ENCODE results near the gene FCHSD1. TPM values are rescaled to one million over a fixed set of nuclear protein-coding genes. Genes with fewer than 3 reads are reported as not detected.

The FCHSD1 gene
- total RNA-seq, 1 experiment from 2014 or later, result 22.7 TPM

DNA sequence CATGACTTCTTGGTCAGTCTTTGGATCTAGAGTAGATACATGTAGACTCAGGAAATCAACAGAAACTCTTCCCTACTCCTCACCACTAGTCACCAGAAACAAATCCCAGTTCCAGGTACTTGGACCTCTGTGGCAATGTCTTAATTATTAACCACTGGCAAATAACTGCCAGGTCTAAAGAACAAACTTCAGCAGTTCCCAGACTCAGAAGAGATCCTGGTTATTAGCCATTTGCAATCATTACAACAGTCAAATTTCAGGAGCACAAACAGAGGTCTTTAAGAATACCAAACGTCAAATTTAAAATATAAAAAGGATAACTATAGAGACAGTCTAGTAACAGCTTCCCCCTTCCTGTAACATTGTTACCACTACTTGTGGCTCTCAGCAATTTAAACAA is 42.7 kb downstream of the FCHSD1 start:
- BruUV-seq (replicated peaks), result no TSS peak
- Histone ChIP-seq H3K27me3 (ENCODE audit: low read length) (no peaks in the 10 kb centered on the region), H3K4me1 (ENCODE audit: insufficient read depth, low read length) (peaks cover 21% of the 10 kb centered on the region), H3F3A (ENCODE audit: low read length, unreplicated experiment) (no peaks in the 10 kb centered on the region), H3K79me2 (ENCODE audit: low read length) (peaks cover 99% of the 10 kb centered on the region), H3K27ac (ENCODE audit: low read length) (no peak overlapping the region), H2AFZ (ENCODE audit: low read length) (no peak overlapping the region), H4K20me1 (ENCODE audit: low read length) (peaks cover 20% of the 10 kb centered on the region; the same call in 1 of the 2 replicates), H3K9me2 (replicated peaks; ENCODE audit: low read length) (no peaks in the 10 kb centered on the region), H3K9me3 (ENCODE audit: low read length) (no peaks in the 10 kb centered on the region), H3K9ac (ENCODE audit: low read length) (no peak overlapping the region), H3K4me2 (ENCODE audit: low read length) (no peak overlapping the region), H3K36me3 (ENCODE audit: low read depth, low read length) (no peaks in the 10 kb centered on the region; the same call in 1 of the 2 replicates), H3K4me3 (ENCODE audit: low read length) (no peak overlapping the region)
- ChIA-PET CTCF (interaction anchor here (1.1 kb wide), 1 partner anchor 17 kb away, joined by 3 read pairs; no protein-coding TSS in a partner anchor), POLR2A (ENCODE audit: unreplicated experiment) (interaction anchor here (0.7 kb wide), 2 partner anchors 15 to 24 kb away, joined by 4 to 16 read pairs; no protein-coding TSS in a partner anchor)
- DNase-seq, result no peak
- TF ChIP-seq, protein P1, sequence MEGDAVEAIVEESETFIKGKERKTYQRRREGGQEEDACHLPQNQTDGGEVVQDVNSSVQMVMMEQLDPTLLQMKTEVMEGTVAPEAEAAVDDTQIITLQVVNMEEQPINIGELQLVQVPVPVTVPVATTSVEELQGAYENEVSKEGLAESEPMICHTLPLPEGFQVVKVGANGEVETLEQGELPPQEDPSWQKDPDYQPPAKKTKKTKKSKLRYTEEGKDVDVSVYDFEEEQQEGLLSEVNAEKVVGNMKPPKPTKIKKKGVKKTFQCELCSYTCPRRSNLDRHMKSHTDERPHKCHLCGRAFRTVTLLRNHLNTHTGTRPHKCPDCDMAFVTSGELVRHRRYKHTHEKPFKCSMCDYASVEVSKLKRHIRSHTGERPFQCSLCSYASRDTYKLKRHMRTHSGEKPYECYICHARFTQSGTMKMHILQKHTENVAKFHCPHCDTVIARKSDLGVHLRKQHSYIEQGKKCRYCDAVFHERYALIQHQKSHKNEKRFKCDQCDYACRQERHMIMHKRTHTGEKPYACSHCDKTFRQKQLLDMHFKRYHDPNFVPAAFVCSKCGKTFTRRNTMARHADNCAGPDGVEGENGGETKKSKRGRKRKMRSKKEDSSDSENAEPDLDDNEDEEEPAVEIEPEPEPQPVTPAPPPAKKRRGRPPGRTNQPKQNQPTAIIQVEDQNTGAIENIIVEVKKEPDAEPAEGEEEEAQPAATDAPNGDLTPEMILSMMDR (conservative IDR thresholded peaks at IDR 0.05; ENCODE audit: low read depth, low read length), result no peak
- TF ChIP-seq EZH2phosphoT487 (IDR thresholded peaks at IDR 0.05; ENCODE audit: borderline replicate concordance, low read length), result no peak
- no peak for TF ChIP-seq EZH2 (IDR thresholded peaks at IDR 0.05; ENCODE audit: low read length, unreplicated experiment)
- no peak for ATAC-seq
- intact Hi-C loops (cut with micrococcal nuclease), result no loop called here

DNA sequence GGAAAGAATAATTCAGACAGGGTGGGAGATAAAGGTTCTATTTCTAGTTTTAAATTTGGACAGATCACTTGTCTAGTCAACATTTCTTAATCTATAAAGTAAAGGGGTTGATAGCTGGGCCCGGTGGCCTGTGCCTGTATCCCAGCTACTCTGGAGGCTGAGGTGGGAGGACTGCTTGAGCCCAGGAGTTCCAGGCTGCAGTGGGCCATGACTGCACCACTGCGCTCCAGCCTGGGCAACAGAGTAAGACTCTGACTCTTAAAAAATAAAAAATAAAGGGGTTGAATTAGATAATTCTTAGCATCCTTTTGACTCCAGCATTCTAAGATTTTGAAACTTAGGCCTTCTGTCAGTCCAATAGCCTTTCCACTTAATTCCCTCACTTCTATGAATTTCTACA is 43.2 kb downstream of the FCHSD1 start:
- H2AFZ ChIP-seq (ENCODE audit: low read length), result no peak overlapping the region
- no peak for DNase-seq
- intact Hi-C loops (cut with micrococcal nuclease), result no loop called here
- H3K4me3 ChIP-seq (ENCODE audit: low read length), result no peak overlapping the region
- no TSS peak for BruUV-seq (replicated peaks)
- TF ChIP-seq EZH2 (IDR thresholded peaks at IDR 0.05; ENCODE audit: low read length, unreplicated experiment) (no peak), EZH2phosphoT487 (IDR thresholded peaks at IDR 0.05; ENCODE audit: borderline replicate concordance, low read length) (no peak)
- TF ChIP-seq, protein P1 (conservative IDR thresholded peaks at IDR 0.05; ENCODE audit: low read depth, low read length), result no peak
- peaks cover 99% of the 10 kb centered on the region for H3K79me2 ChIP-seq (ENCODE audit: low read length)
- H4K20me1 ChIP-seq (ENCODE audit: low read length), result peaks cover 20% of the 10 kb centered on the region; the same call in 1 of the 2 replicates
- H3K4me1 ChIP-seq (ENCODE audit: insufficient read depth, low read length), result peaks cover 22% of the 10 kb centered on the region
- no peak for ATAC-seq
- H3K9ac ChIP-seq (ENCODE audit: low read length), result no peak overlapping the region
- H3F3A ChIP-seq (ENCODE audit: low read length, unreplicated experiment), result no peaks in the 10 kb centered on the region
- POLR2A ChIA-PET (ENCODE audit: unreplicated experiment), result no interaction called here
- CTCF ChIA-PET, result interaction anchor here (1.1 kb wide), 1 partner anchor 16 kb away, joined by 3 read pairs; no protein-coding TSS in a partner anchor
- H3K4me2 ChIP-seq (ENCODE audit: low read length), result no peak overlapping the region
- no peaks in the 10 kb centered on the region; the same call in 1 of the 2 replicates for H3K36me3 ChIP-seq (ENCODE audit: low read depth, low read length)
- H3K9me2 ChIP-seq (replicated peaks; ENCODE audit: low read length), result no peaks in the 10 kb centered on the region
- no peak overlapping the region for H3K27ac ChIP-seq (ENCODE audit: low read length)
- no peaks in the 10 kb centered on the region for H3K9me3 ChIP-seq (ENCODE audit: low read length)
- H3K27me3 ChIP-seq (ENCODE audit: low read length), result no peaks in the 10 kb centered on the region

DNA sequence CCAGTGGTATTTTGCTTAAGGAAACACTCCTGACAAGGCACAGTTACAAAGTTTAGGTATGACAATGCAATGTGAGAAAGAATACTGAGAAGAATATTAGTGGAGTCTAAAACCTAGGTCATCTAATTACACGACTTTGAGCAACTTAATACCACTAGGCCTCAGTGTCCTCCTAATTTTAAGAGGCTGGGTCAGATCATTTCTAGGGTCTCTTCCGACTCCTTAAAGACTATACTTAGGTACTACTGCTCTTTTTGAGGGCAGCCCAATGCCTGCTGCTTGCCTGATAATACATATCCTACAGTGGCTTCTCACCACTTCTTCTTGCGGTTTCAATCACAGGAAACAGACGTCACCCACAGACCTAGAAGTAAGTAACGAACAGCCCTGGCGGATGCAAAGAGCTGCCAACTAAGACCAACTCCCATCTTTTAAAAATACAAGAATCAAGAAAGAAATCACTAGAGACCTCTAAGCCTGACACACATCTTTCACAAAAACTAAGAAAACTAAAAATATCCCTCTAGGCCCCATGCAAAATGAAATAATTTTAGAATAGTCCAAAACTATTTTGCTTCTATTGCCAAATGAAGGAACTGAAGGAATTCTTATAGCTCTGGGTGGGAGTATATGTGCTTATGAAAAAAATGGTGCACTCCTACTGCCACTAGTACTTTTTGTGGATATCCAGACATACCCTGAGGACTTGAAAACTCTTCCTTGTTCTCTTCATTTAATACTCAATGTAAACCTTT is 45.5 kb downstream of the FCHSD1 start:
- no peak overlapping the region for H2AFZ ChIP-seq (ENCODE audit: low read length)
- H3K4me3 ChIP-seq (ENCODE audit: low read length), result no peak overlapping the region
- no peaks in the 10 kb centered on the region for H3K27me3 ChIP-seq (ENCODE audit: low read length)
- no peaks in the 10 kb centered on the region for H3K9me3 ChIP-seq (ENCODE audit: low read length)
- 0 out of 2 replicates have a peak overlapping the region, but pooled peaks have one; percentile 8 for H3K27ac ChIP-seq (ENCODE audit: low read length)
- ChIA-PET POLR2A (ENCODE audit: unreplicated experiment) (no interaction called here), CTCF (no interaction called here)
- peaks cover 22% of the 10 kb centered on the region for H3K4me1 ChIP-seq (ENCODE audit: insufficient read depth, low read length)
- H3K9ac ChIP-seq (ENCODE audit: low read length), result no peak overlapping the region
- no TSS peak for BruUV-seq (replicated peaks)
- intact Hi-C loops (cut with micrococcal nuclease), result no loop called here
- no peak for DNase-seq
- ATAC-seq, result no peak
- peaks cover 97% of the 10 kb centered on the region for H3K79me2 ChIP-seq (ENCODE audit: low read length)
- no peak overlapping the region for H3K4me2 ChIP-seq (ENCODE audit: low read length)
- TF ChIP-seq EZH2phosphoT487 (IDR thresholded peaks at IDR 0.05; ENCODE audit: borderline replicate concordance, low read length), result no peak
- TF ChIP-seq EZH2 (IDR thresholded peaks at IDR 0.05; ENCODE audit: low read length, unreplicated experiment), result no peak
- TF ChIP-seq, protein P1 (conservative IDR thresholded peaks at IDR 0.05; ENCODE audit: low read depth, low read length), result no peak
- H4K20me1 ChIP-seq (ENCODE audit: low read length), result peaks cover 11% of the 10 kb centered on the region; the same call in 1 of the 2 replicates
- H3K36me3 ChIP-seq (ENCODE audit: low read depth, low read length), result no peaks in the 10 kb centered on the region
- H3F3A ChIP-seq (ENCODE audit: low read length, unreplicated experiment), result no peaks in the 10 kb centered on the region
- no peaks in the 10 kb centered on the region for H3K9me2 ChIP-seq (replicated peaks; ENCODE audit: low read length)

All from PC-3 (cell line).